ENCODE data around the gene CYP3A5. TPM values are rescaled to one million over a fixed set of nuclear protein-coding genes. Genes with fewer than 3 reads are reported as not detected.
"Not testable (repeated sequence)": the region's sequence is repeated elsewhere in the genome, so short reads cannot be mapped to it uniquely, and the experiment has no call there.

CYP3A5 gene
- polyA plus RNA-seq, 1 donor (not counting 4 experiments of a cell fraction or from before 2014, with no cell fraction given): 3.4 TPM

GRCh38 chr7:99639267-99639666, 40.5 kb downstream of the CYP3A5 start:
- Histone ChIP-seq H3K9ac (ENCODE audit: control insufficient read depth, extremely low read depth, insufficient read depth, low read length) (no peak overlapping the region), H3K36me3 (ENCODE audit: control insufficient read depth in 2 of 2, extremely low read depth in 1 of 2, insufficient read depth in 2 of 2, low read length in 2 of 2) (peaks cover 2 to 3% of the 10 kb centered on the region in 2 experiments), H4K20me1 (ENCODE audit: control insufficient read depth, extremely low read depth, insufficient read depth, low read length) (no peaks in the 10 kb centered on the region), H3K9me1 (ENCODE audit: control insufficient read depth, extremely low read depth, insufficient read depth, low read length) (no peaks in the 10 kb centered on the region), H3K27ac (ENCODE audit: control insufficient read depth, insufficient read depth, low read length) (no peak overlapping the region), H2AFZ (ENCODE audit: control insufficient read depth, low read length) (no peak overlapping the region), H3K9me3 (ENCODE audit: control insufficient read depth, low read depth, low read length) (no peaks in the 10 kb centered on the region), H3K79me2 (ENCODE audit: control insufficient read depth, insufficient read depth, low read length) (no peaks in the 10 kb centered on the region), H3K4me3 (ENCODE audit: control insufficient read depth in 2 of 3, extremely low read depth in 1 of 3, insufficient read depth in 2 of 3, low read depth in 1 of 3, low read length in 3 of 3) (no peak overlapping the region), H3K27me3 (ENCODE audit: control insufficient read depth, extremely low read depth, insufficient read depth, low read length) (no peaks in the 10 kb centered on the region), H3K4me1 (ENCODE audit: control insufficient read depth, extremely low read depth, insufficient read depth, low read length) (peaks cover 3% of the 10 kb centered on the region), H3K4me2 (ENCODE audit: control insufficient read depth, extremely low read depth, insufficient read depth, low read depth, low read length) (no peak overlapping the region)
- FAIRE-seq: no peak
- no peak for DNase-seq (ENCODE audit: low read depth, low spot score)
- TF ChIP-seq EZH2 (IDR thresholded peaks at IDR 0.05; ENCODE audit: low read length): no peak
- TF ChIP-seq CTCF (optimal IDR thresholded peaks at IDR 0.05 in 1 of 3, IDR thresholded peaks at IDR 0.05 in 1 of 3, conservative IDR thresholded peaks at IDR 0.05 in 1 of 3; ENCODE audit: extremely low read depth in 1 of 3, insufficient read depth in 2 of 3, low read length in 3 of 3): no peak
- dilution Hi-C loops (cut with MboI; ENCODE audit: extremely low pct_ligation_motif_present, low sequenced_read_pairs): no loop called here

GRCh38 chr7:99638731-99639130, 41.1 kb downstream of the CYP3A5 start:
- H3K4me1 ChIP-seq (ENCODE audit: control insufficient read depth, extremely low read depth, insufficient read depth, low read length): peaks cover 3% of the 10 kb centered on the region
- no peak for TF ChIP-seq CTCF (optimal IDR thresholded peaks at IDR 0.05 in 1 of 3, IDR thresholded peaks at IDR 0.05 in 1 of 3, conservative IDR thresholded peaks at IDR 0.05 in 1 of 3; ENCODE audit: extremely low read depth in 1 of 3, insufficient read depth in 2 of 3, low read length in 3 of 3)
- TF ChIP-seq EZH2 (IDR thresholded peaks at IDR 0.05; ENCODE audit: low read length): no peak
- H3K4me3 ChIP-seq (ENCODE audit: control insufficient read depth in 2 of 3, extremely low read depth in 1 of 3, insufficient read depth in 2 of 3, low read depth in 1 of 3, low read length in 3 of 3): no peak overlapping the region
- dilution Hi-C loops (cut with MboI; ENCODE audit: extremely low pct_ligation_motif_present, low sequenced_read_pairs): no loop called here
- no peak overlapping the region for H3K4me2 ChIP-seq (ENCODE audit: control insufficient read depth, extremely low read depth, insufficient read depth, low read depth, low read length)
- no peak overlapping the region for H3K27ac ChIP-seq (ENCODE audit: control insufficient read depth, insufficient read depth, low read length)
- no peaks in the 10 kb centered on the region for H3K9me3 ChIP-seq (ENCODE audit: control insufficient read depth, low read depth, low read length)
- no peak overlapping the region for H2AFZ ChIP-seq (ENCODE audit: control insufficient read depth, low read length)
- peaks cover 2 to 3% of the 10 kb centered on the region in 2 experiments for H3K36me3 ChIP-seq (ENCODE audit: control insufficient read depth in 2 of 2, extremely low read depth in 1 of 2, insufficient read depth in 2 of 2, low read length in 2 of 2)
- H3K9ac ChIP-seq (ENCODE audit: control insufficient read depth, extremely low read depth, insufficient read depth, low read length): no peak overlapping the region
- H3K79me2 ChIP-seq (ENCODE audit: control insufficient read depth, insufficient read depth, low read length): no peaks in the 10 kb centered on the region
- DNase-seq (ENCODE audit: low read depth, low spot score): no peak
- H3K27me3 ChIP-seq (ENCODE audit: control insufficient read depth, extremely low read depth, insufficient read depth, low read length): no peaks in the 10 kb centered on the region
- no peaks in the 10 kb centered on the region for H4K20me1 ChIP-seq (ENCODE audit: control insufficient read depth, extremely low read depth, insufficient read depth, low read length)
- no peak for FAIRE-seq
- H3K9me1 ChIP-seq (ENCODE audit: control insufficient read depth, extremely low read depth, insufficient read depth, low read length): no peaks in the 10 kb centered on the region

GRCh38 chr7:99637414-99637813, 42.4 kb downstream of the CYP3A5 start:
- H4K20me1 ChIP-seq (ENCODE audit: control insufficient read depth, extremely low read depth, insufficient read depth, low read length); H3K9me3 ChIP-seq (ENCODE audit: control insufficient read depth, low read depth, low read length); H2AFZ ChIP-seq (ENCODE audit: control insufficient read depth, low read length); H3K27ac ChIP-seq (ENCODE audit: control insufficient read depth, insufficient read depth, low read length); H3K9ac ChIP-seq (ENCODE audit: control insufficient read depth, extremely low read depth, insufficient read depth, low read length); H3K4me3 ChIP-seq (ENCODE audit: control insufficient read depth in 2 of 3, extremely low read depth in 1 of 3, insufficient read depth in 2 of 3, low read depth in 1 of 3, low read length in 3 of 3); H3K79me2 ChIP-seq (ENCODE audit: control insufficient read depth, insufficient read depth, low read length); H3K36me3 ChIP-seq (ENCODE audit: control insufficient read depth in 2 of 2, extremely low read depth in 1 of 2, insufficient read depth in 2 of 2, low read length in 2 of 2); H3K27me3 ChIP-seq (ENCODE audit: control insufficient read depth, extremely low read depth, insufficient read depth, low read length); H3K4me2 ChIP-seq (ENCODE audit: control insufficient read depth, extremely low read depth, insufficient read depth, low read depth, low read length); H3K9me1 ChIP-seq (ENCODE audit: control insufficient read depth, extremely low read depth, insufficient read depth, low read length); dilution Hi-C loops (cut with MboI; ENCODE audit: extremely low pct_ligation_motif_present, low sequenced_read_pairs); H3K4me1 ChIP-seq (ENCODE audit: control insufficient read depth, extremely low read depth, insufficient read depth, low read length); DNase-seq (ENCODE audit: low read depth, low spot score): not testable (repeated sequence)
- peak; percentile 69 for FAIRE-seq

Data from keratinocyte (primary cell).